Heart right ventricle (tissue), 16 donors: ENCODE data around the gene GAREM1. TPM values are rescaled to one million over a fixed set of nuclear protein-coding genes. Genes with fewer than 3 reads are reported as not detected.
A peak's percentile ranks its signal among the peaks of the same experiment; 100 is the strongest.

Experiments used
- ATAC-seq, 8 donors: fragments of 200-7000 bp; cut with Tn5 transposase; one replicate each; pipeline ENCODE4 v1.9.1; 2020; ENCODE audit warnings: mild to moderate bottlenecking in 8 of 8, moderate library complexity in 8 of 8, moderate number of reproducible peaks in 1 of 8
- DNase-seq, 2 donors: peaks; one replicate each; pipeline ENCODE4 v3.0.0-alpha.2; 2020
- H3K27ac ChIP-seq, 10 donors: fragments of 200-600 bp; sonication (generic) in 2 of 10; one replicate each; pipeline versions ENCODE4 v1.5.0 to v1.8.0; 2020 to 2022; ENCODE audit warnings: mild to moderate bottlenecking in 3 of 10
- H3K27me3 ChIP-seq, 7 donors: fragments of 200-600 bp; one replicate each; pipeline ENCODE4 v1.8.0; 2021 to 2022; ENCODE audit warnings: mild to moderate bottlenecking in 2 of 7
- H3K36me3 ChIP-seq, 9 donors: fragments of 200-600 bp; sonication (generic) in 1 of 9; one replicate each; pipeline versions ENCODE4 v1.5.0 to v1.8.0; 2020 to 2022; ENCODE audit warnings: mild to moderate bottlenecking in 2 of 9
- H3K4me1 ChIP-seq, 9 donors: fragments of 200-600 bp; sonication (generic) in 1 of 9; one replicate each; pipeline versions ENCODE4 v1.5.0 to v1.8.0; 2020 to 2022; ENCODE audit warnings: mild to moderate bottlenecking in 4 of 9
- H3K4me3 ChIP-seq, 10 donors: fragments of 200-600 bp; sonication (generic) in 2 of 10; one replicate each; pipeline versions ENCODE4 v1.5.0 to v1.8.0; 2020 to 2022; ENCODE audit warnings: mild to moderate bottlenecking in 7 of 10, moderate library complexity in 2 of 10
- H3K9me3 ChIP-seq, 11 donors: fragments of 200-600 bp in 10 of 11; sonication (generic) in 2 of 11; one replicate each; pipeline versions ENCODE4 v1.5.0 to v1.8.0; 2013 to 2022; ENCODE audit warnings: mild to moderate bottlenecking in 2 of 11, control low read depth in 1 of 11, moderate library complexity in 1 of 11
- CTCF ChIP-seq, 9 donors: fragments of 200-600 bp; sonication (generic) in 2 of 9; IDR thresholded peaks; one replicate each; pipeline versions ENCODE4 v1.5.0 to v1.8.0; 2021 to 2022; ENCODE audit warnings: antibody characterized with exemption in 9 of 9, mild to moderate bottlenecking in 5 of 9, moderate library complexity in 1 of 9
- WGBS, 2 donors: extraction: QIAGEN DNeasy Blood & Tissue Kit; methylation state at CpG; one replicate each; pipeline ENCODE4 v1.1.7; 2013; ENCODE audit warnings: inconsistent platforms in 1 of 2; 5-methylcytosine and 5-hydroxymethylcytosine counted together
- intact Hi-C, 10 donors: fragments of 100-400 bp; cut with DNase I; formaldehyde crosslinking; loops; one replicate each; pipeline versions ENCODE4 v1.11.1 to v1.14.2; 2022
- polyA plus RNA-seq, 2 donors: library from polyadenylated mRNA; stranded (reverse); fragments of 200-250 nt; gene quantifications; one replicate each; pipeline ENCODE4 v1.2.3, GENCODE V29; 2013
- total RNA-seq, 10 donors: library from RNA; stranded (reverse); fragmentation: NEBNext Ultra II Directional in 3 of 10; extraction: Animal tissue kit (Norgen Biotek cat#: 25700) in 3 of 10; gene quantifications; one replicate each; pipeline versions ENCODE4 v1.2.1 to v1.2.4, GENCODE V29; 2021 to 2023
- donor health status: Arrhythmogenic right ventricular cardiomyopathy.
- donor health status: ischemic (EF 13 %, LVEDD 7.1; RV severe dilation, severe dysfunction).
- donor health status: healthy with polysubstance abuse.
- donor health status: DM: no; HTN: yes; CAD: no.
- donor health status: DM: no; HTN: no; CAD: no.
- donor health status: ischemic (EF 25% LVEDD 6.9; RV normal size, moderate dysfunction).
- donor health status: ischemic (EF 25% LVEDD 5.7; RV mildly dilated, moderate dysfunction).
- donor health status: healthy.
- donor health status: DM: yes; HTN: yes; CAD: no.
- donor health status: Ischemic cardiomyopathy.
- donor health status: ischemic (EF 35%, LVEDD 5.7; RV mildly dilated, moderate dysfunction).
- donor health status: nonischemic (EF 11% LVEDD 7.7; RV severe dilation, severe dysfunction).
- donor health status: DM: yes; HTN: yes; CAD: no.
- donor health status: PGD.
- donor health status: ischemic (EF 29% LVEDD 5.4; RV normal size, mild dysfunction).
- donor health status: nonischemic (EF 23%, LVEDD 6.1; RV moderate dilation, normal function).

The GAREM1 gene
- total and polyA plus RNA-seq, 12 donors, result 2.4 to 26.1 (median 13.4) TPM

GRCh38 chr18:32401621-32402020 lies 69.1 kb downstream of the GAREM1 start:
- no peaks in the 10 kb centered on the region for H3K27me3 ChIP-seq
- H3K36me3 ChIP-seq, result no peaks in the 10 kb centered on the region
- intact Hi-C loops, result no loop called here
- H3K4me1 ChIP-seq, result peaks cover 0 to 22% (median 9%) of the 10 kb centered on the region in 9 donors
- WGBS, 2 donors, result 88 to 89% methylated on average over 4 of the region's 4 CpGs
- H3K9me3 ChIP-seq, result peaks cover 0 to 13% (median 0%) of the 10 kb centered on the region in 11 donors
- no peak for TF ChIP-seq CTCF (IDR thresholded peaks at IDR 0.05)
- H3K4me3 ChIP-seq, result no peak overlapping the region
- ATAC-seq (no peak), DNase-seq (no peak)
- no peak overlapping the region for H3K27ac ChIP-seq

GRCh38 chr18:32393407-32393806 lies 77.3 kb downstream of the GAREM1 start:
- H3K9me3 ChIP-seq, result peaks cover 0 to 9% (median 0%) of the 10 kb centered on the region in 11 donors
- peaks cover 0 to 11% (median 0%) of the 10 kb centered on the region in 9 donors for H3K4me1 ChIP-seq
- intact Hi-C loops, result no loop called here
- no peak overlapping the region for H3K27ac ChIP-seq
- ATAC-seq (no peak), DNase-seq (no peak)
- no peaks in the 10 kb centered on the region for H3K36me3 ChIP-seq
- 66 to 68% methylated on average over 3 of the region's 3 CpGs for WGBS, 2 donors
- no peak overlapping the region for H3K4me3 ChIP-seq
- TF ChIP-seq CTCF (IDR thresholded peaks at IDR 0.05), result no peak
- no peaks in the 10 kb centered on the region for H3K27me3 ChIP-seq

- H3K4me3 ChIP-seq, result no peak overlapping the region
- DNase-seq (no peak), ATAC-seq (peak in 1 of 8 donors; percentile 27)
- H3K9me3 ChIP-seq, result no peaks in the 10 kb centered on the region
- WGBS, 2 donors, result 61 to 75% methylated on average over 7 of the region's 7 CpGs
- intact Hi-C loops, result no loop called here
- TF ChIP-seq CTCF (IDR thresholded peaks at IDR 0.05), result no peak
- H3K27me3 ChIP-seq, result no peaks in the 10 kb centered on the region
- H3K4me1 ChIP-seq, result peaks cover 0 to 17% (median 6%) of the 10 kb centered on the region in 9 donors
- H3K27ac ChIP-seq, result no peak overlapping the region
- H3K36me3 ChIP-seq, result no peaks in the 10 kb centered on the region
These were observed 79.6 kb downstream of the GAREM1 start for GRCh38 chr18:32391126-32391525.

- no peaks in the 10 kb centered on the region for H3K27me3 ChIP-seq
- WGBS, 2 donors, result 56 to 66% methylated on average over 4 of the region's 4 CpGs
- no peaks in the 10 kb centered on the region for H3K9me3 ChIP-seq
- peaks cover 0 to 26% (median 15%) of the 10 kb centered on the region in 9 donors for H3K4me1 ChIP-seq
- peak; percentile 59 to 64 for DNase-seq
- H3K4me3 ChIP-seq, result no peak overlapping the region
- no peak for TF ChIP-seq CTCF (IDR thresholded peaks at IDR 0.05)
- H3K36me3 ChIP-seq, result no peaks in the 10 kb centered on the region
- H3K27ac ChIP-seq, result no peak overlapping the region
- intact Hi-C loops, result loop anchor here in 2 of 10 donors (10.0 kb wide), 1 partner anchor 75 kb away; no protein-coding TSS in a partner anchor
- peak in 7 of 8 donors; percentile 61 to 87 (median 84) for ATAC-seq
These were observed 80.8 kb downstream of the GAREM1 start for GRCh38 chr18:32389858-32390257.
